Endothelial cell (in vitro differentiated cells): ENCODE results near the gene CHST13. TPM values are rescaled to one million over a fixed set of nuclear protein-coding genes. Genes with fewer than 3 reads are reported as not detected.

Experiments
- DNase-seq: peaks from one replicate; pipeline ENCODE4 v3.0.0; 2021; ENCODE audit warnings: low spot score
- H3K27ac Mint-ChIP-seq: one replicate; pipeline ENCODE4 v1.8.0; 2021; ENCODE audit warnings: mixed read lengths, inconsistent platforms; ENCODE audit not compliant: unreplicated experiment
- H3K27me3 Mint-ChIP-seq: one replicate; pipeline ENCODE4 v1.8.0; 2021; ENCODE audit warnings: mild to moderate bottlenecking, moderate library complexity, mixed read lengths, inconsistent platforms; ENCODE audit not compliant: unreplicated experiment
- H3K36me3 Mint-ChIP-seq: one replicate; pipeline ENCODE4 v1.8.0; 2021; ENCODE audit warnings: mild to moderate bottlenecking, low read depth, mixed read lengths, inconsistent platforms; ENCODE audit not compliant: unreplicated experiment
- H3K4me1 Mint-ChIP-seq: one replicate; pipeline ENCODE4 v1.8.0; 2021; ENCODE audit warnings: mild to moderate bottlenecking, mixed read lengths, inconsistent platforms; ENCODE audit not compliant: unreplicated experiment
- H3K4me3 Mint-ChIP-seq: one replicate; pipeline ENCODE4 v1.8.0; 2021; ENCODE audit warnings: mild to moderate bottlenecking, mixed read lengths, inconsistent platforms; ENCODE audit not compliant: unreplicated experiment
- H3K9me3 Mint-ChIP-seq: one replicate; pipeline ENCODE4 v1.8.0; 2021; ENCODE audit warnings: mixed read lengths, inconsistent platforms; ENCODE audit not compliant: unreplicated experiment
- CTCF ChIP-seq: fragments of 200-600 bp; sonication (generic); IDR thresholded peaks from one replicate; pipeline ENCODE4 v1.5.0; 2021; ENCODE audit warnings: antibody characterized with exemption; ENCODE audit not compliant: unreplicated experiment
- total RNA-seq: library from RNA; stranded (reverse); fragmentation: NEBNext Ultra II Directional; extraction: Animal tissue kit (Norgen Biotek cat#: 25700); gene quantifications from one replicate; pipeline ENCODE4 v1.2.1, GENCODE V29; 2021; ENCODE audit not compliant: unreplicated experiment

Gene CHST13
- total RNA-seq, 1 donor from 2014 or later: not detected

- TF ChIP-seq CTCF: no peak
- Mint-ChIP-seq H3K27ac (no peak overlapping the region), H3K4me1 (peaks cover 5% of the 10 kb centered on the region), H3K4me3 (no peak overlapping the region), H3K36me3 (peaks cover 6% of the 10 kb centered on the region), H3K27me3 (peaks cover 10% of the 10 kb centered on the region), H3K9me3 (no peaks in the 10 kb centered on the region)
- DNase-seq: no peak
These were observed 12.2 kb downstream of the CHST13 start for GRCh38 chr3:126536126-126536525.

DNA sequence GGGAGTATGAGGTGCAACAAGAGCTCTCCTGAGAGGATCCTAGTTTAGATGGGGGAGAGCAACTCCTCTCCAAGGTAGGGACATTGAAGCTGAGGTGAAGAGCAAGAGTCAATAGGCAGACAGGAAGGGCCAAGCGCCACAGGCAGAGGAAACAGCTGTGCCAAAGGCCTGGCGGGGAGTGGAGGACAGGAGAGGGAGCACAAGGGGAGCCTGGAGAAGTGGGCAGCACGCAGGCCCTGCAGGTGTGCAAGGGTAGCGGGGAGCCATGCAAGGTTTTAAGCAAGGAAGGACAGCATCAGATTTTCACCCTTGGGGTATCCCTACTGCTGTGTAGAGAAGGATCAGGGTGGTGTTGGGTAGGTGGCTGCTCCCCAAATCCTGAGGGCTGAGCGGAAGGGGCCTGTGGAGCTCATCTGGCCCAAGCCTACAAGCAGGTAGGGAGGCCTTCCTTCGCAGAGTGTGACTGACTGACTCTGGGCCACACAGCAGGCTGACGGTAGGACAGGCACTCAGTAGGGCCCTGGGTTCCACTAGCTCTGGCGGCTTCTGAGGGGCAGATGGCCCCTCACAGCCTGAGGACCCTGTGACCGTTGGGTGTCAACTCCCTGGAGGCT lies 13.3 kb downstream of the CHST13 start:
- Mint-ChIP-seq H3K4me1 (peaks cover 5% of the 10 kb centered on the region), H3K9me3 (no peaks in the 10 kb centered on the region), H3K4me3 (no peak overlapping the region), H3K27ac (no peak overlapping the region), H3K36me3 (peaks cover 6% of the 10 kb centered on the region), H3K27me3 (peaks cover 12% of the 10 kb centered on the region)
- TF ChIP-seq CTCF: no peak
- no peak for DNase-seq

- no peak overlapping the region for H3K27ac Mint-ChIP-seq
- H3K27me3 Mint-ChIP-seq: peaks cover 12% of the 10 kb centered on the region
- peaks cover 5% of the 10 kb centered on the region for H3K4me1 Mint-ChIP-seq
- H3K4me3 Mint-ChIP-seq: no peak overlapping the region
- DNase-seq: no peak
- no peaks in the 10 kb centered on the region for H3K9me3 Mint-ChIP-seq
- peaks cover 6% of the 10 kb centered on the region for H3K36me3 Mint-ChIP-seq
- no peak for TF ChIP-seq CTCF
These were observed 13.9 kb downstream of the CHST13 start for GRCh38 chr3:126537730-126538281.

DNA sequence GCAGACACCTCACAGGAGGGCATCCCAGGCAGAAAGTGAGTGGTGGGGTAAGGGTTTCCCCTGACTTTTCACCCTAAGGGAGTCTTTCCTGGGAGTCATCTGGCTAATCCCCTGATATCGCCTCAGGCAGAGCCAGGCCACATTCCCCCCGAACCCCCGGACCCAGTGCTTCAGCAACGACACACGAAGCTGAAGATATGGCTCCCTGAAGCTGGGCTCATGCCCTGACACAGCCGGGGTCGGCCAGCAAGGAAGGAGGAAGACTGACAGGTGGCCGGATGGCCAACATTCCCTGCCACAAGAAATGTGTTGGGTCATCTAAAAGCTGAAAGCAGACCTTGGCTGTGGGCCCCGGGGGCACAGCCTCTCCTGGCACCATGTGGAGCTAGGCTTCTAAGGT lies 14.4 kb downstream of the CHST13 start:
- Mint-ChIP-seq H3K4me1 (peaks cover 5% of the 10 kb centered on the region), H3K4me3 (no peak overlapping the region), H3K27ac (no peak overlapping the region), H3K27me3 (peaks cover 12% of the 10 kb centered on the region), H3K9me3 (no peaks in the 10 kb centered on the region), H3K36me3 (peaks cover 6% of the 10 kb centered on the region)
- TF ChIP-seq CTCF: no peak
- DNase-seq: no peak

DNA sequence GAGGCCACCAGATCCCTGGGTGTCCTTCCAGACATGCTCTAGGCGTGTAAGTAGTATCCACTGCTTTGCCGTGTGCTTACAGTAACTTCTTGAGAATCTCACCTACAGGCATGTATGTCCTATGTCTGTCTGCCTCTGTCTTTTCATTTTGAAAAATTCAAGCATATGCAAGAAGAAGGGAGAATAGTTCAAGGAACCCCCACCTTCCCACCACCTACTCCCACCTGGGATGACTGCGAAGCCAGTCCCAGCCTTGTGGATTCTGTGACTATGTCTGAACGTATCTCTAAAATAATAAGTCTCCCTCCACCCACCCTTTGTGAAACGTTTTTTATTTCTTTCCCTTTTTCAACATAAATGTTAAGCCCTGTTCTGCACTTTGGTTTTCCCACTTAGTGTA lies 15.0 kb downstream of the CHST13 start:
- no peak for TF ChIP-seq CTCF
- H3K9me3 Mint-ChIP-seq: no peaks in the 10 kb centered on the region
- no peak overlapping the region for H3K27ac Mint-ChIP-seq
- H3K4me1 Mint-ChIP-seq: no peaks in the 10 kb centered on the region
- no peak for DNase-seq
- peaks cover 12% of the 10 kb centered on the region for H3K27me3 Mint-ChIP-seq
- H3K36me3 Mint-ChIP-seq: peaks cover 6% of the 10 kb centered on the region
- H3K4me3 Mint-ChIP-seq: no peak overlapping the region
